ENCODE results near the gene NFKBIB.

The NFKBIB gene

GRCh38 chr19:38958301-38958700 is 58.5 kb downstream of the NFKBIB start:
- no peak for DNase-seq (ENCODE audit: low read depth)
- no peak for TF ChIP-seq CTCF (conservative IDR thresholded peaks at IDR 0.05; ENCODE audit: low read length)
- no peak overlapping the region for H3K4me3 ChIP-seq (ENCODE audit: low read length)

Data from AG10803 (cell line).